HepG2 (cell line): ENCODE data around the gene RPS13. TPM values are rescaled to one million over a fixed set of nuclear protein-coding genes. Genes with fewer than 3 reads are reported as not detected.

Experiments
- AKNA ChIP-seq: sonication (generic); formaldehyde crosslinking; IDR thresholded peaks from 2 replicates; pipeline ENCODE4 v1.4.0; 2020; ENCODE audit warnings: missing genetic modification reagents, borderline replicate concordance
- FOXP1 ChIP-seq, 2 experiments: fragments of 450-650 bp in 1 of 2; IDR thresholded peaks; 2 replicates each; pipeline ENCODE4 v1.6.1; 2017 to 2018; ENCODE audit warnings: antibody characterized with exemption in 1 of 2
- KDM3A ChIP-seq: IDR thresholded peaks from 2 replicates; pipeline ENCODE4 v1.6.1; 2018; ENCODE audit warnings: low read depth, missing compliant biosample characterization
- MBNL3 ChIP-seq: fragments of 250-450 bp; sonication (Bioruptor Pico); conservative IDR thresholded peaks from 2 replicates; pipeline ENCODE4 v1.8.0; 2022; ENCODE audit warnings: mild to moderate bottlenecking, inconsistent platforms
- NFRKB ChIP-seq: fragments of 450-650 bp; IDR thresholded peaks from 2 replicates; pipeline ENCODE4 v1.6.1; 2017
- PAX8 ChIP-seq: sonication (generic); formaldehyde crosslinking; IDR thresholded peaks from 2 replicates; pipeline ENCODE4 v1.8.0; 2022; ENCODE audit warnings: mild to moderate bottlenecking, missing genetic modification reagents, borderline replicate concordance
- TAF15 ChIP-seq: fragments of 200-400 bp; formaldehyde crosslinking; IDR thresholded peaks from one replicate; pipeline ENCODE4 v1.6.1; 2018; ENCODE audit warnings: mild to moderate bottlenecking, low read depth, low read length; ENCODE audit not compliant: poor library complexity, severe bottlenecking
- ZNF33B ChIP-seq: sonication (generic); formaldehyde crosslinking; IDR thresholded peaks from 2 replicates; pipeline ENCODE4 v1.5.1; 2020; ENCODE audit warnings: mild to moderate bottlenecking, missing genetic modification reagents
- ZNF549 ChIP-seq: sonication (generic); formaldehyde crosslinking; IDR thresholded peaks from 2 replicates; pipeline ENCODE4 v1.5.0; 2020; ENCODE audit warnings: missing genetic modification reagents
- ZNF644 ChIP-seq: IDR thresholded peaks from 2 replicates; pipeline ENCODE4 v1.6.1; 2016; ENCODE audit warnings: low read depth
- polyA plus RNA-seq, 8 experiments: library from polyadenylated mRNA; depleted of rRNA in 3 of 8; stranded (reverse) in 7 of 8; unstranded in 1 of 8; fragments of >200 nt; fragmentation: Illumina TruSeq in 4 of 8; extraction: Trizol in 4 of 8; gene quantifications; 2 replicates each; pipeline versions ENCODE4 v1.2.1 to v1.2.3, GENCODE V29; 2011 to 2016; ENCODE audit warnings: low read depth in 4 of 8, missing spikeins in 1 of 8, mixed read lengths in 1 of 8; ENCODE audit not compliant: insufficient read depth in 1 of 8
- total RNA-seq, 5 experiments: library from RNA; depleted of rRNA; stranded (reverse); fragments of >200 nt; fragmentation: Illumina TruSeq; extraction: Trizol; gene quantifications; 2 replicates each; pipeline ENCODE4 v1.2.3, GENCODE V29; 2016; ENCODE audit warnings: low read depth in 1 of 5
- TF ChIP-seq, protein P1 (sequence below): sonication (generic); formaldehyde crosslinking; IDR thresholded peaks from 2 replicates; pipeline ENCODE4 v1.5.0; 2020; ENCODE audit warnings: missing genetic modification reagents
- TF ChIP-seq, protein P2 (sequence below): fragments of 450-650 bp; IDR thresholded peaks from 2 replicates; pipeline ENCODE4 v1.6.1; 2016
- TF ChIP-seq, protein P3 (sequence below): IDR thresholded peaks from 2 replicates; pipeline ENCODE4 v1.4.0; 2020; ENCODE audit warnings: mild to moderate bottlenecking, missing genetic modification reagents
- TF ChIP-seq, protein P4 (sequence below): conservative IDR thresholded peaks from 2 replicates; pipeline ENCODE4 v1.6.1; 2018; ENCODE audit warnings: missing genetic modification reagents

RPS13 gene
- total and polyA plus RNA-seq, 2 of the 13 experiments (the other 11 are each of a cell fraction or from before 2014, with no cell fraction given): 1,542 to 2,245 TPM

DNA sequence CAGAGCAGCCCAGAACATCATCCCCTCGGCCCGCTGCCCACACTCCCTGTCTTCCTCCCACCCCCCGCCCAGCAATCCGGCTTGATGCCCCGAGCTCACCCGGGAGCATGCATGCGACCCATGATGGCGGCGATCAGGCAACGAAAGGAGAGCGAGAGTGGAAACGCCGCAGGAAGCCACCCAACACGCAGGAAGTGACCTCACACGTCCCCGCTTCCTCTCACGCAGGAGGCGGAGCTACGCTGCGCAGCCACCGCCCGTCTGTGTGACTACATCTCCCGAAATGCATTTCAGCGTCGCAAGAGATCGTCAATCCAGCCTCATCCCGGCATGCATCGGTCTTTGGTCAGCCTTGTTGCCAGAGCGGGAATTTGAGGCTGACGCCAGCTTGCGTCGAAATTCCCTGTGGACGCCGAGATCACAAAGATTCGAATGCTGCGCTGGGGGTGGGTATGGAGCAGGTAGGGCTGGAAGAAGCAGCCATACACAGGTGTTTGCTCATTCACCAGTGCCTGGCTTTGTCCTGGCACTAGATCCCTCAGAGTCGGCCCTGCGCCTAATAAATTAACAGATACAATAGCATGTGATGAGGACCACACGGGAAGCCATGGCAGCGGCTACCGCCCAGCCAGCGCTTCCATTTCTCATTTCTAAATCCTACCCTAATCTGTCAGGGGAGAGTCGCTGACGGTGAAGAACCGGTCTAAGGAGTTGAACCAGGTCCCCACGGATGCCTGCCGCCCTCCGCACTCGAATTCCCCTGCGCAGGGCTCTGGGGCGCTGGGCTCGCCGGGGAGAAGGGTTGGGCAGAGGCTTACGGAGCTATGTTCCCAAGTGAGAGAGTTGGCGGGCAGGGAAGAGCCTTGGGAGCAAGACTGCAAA, at the start of gene RPS13 (continued):
- TF ChIP-seq, protein P1, sequence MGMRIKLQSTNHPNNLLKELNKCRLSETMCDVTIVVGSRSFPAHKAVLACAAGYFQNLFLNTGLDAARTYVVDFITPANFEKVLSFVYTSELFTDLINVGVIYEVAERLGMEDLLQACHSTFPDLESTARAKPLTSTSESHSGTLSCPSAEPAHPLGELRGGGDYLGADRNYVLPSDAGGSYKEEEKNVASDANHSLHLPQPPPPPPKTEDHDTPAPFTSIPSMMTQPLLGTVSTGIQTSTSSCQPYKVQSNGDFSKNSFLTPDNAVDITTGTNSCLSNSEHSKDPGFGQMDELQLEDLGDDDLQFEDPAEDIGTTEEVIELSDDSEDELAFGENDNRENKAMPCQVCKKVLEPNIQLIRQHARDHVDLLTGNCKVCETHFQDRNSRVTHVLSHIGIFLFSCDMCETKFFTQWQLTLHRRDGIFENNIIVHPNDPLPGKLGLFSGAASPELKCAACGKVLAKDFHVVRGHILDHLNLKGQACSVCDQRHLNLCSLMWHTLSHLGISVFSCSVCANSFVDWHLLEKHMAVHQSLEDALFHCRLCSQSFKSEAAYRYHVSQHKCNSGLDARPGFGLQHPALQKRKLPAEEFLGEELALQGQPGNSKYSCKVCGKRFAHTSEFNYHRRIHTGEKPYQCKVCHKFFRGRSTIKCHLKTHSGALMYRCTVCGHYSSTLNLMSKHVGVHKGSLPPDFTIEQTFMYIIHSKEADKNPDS (CRISPR knock-in tag): no peak
- TF ChIP-seq NFRKB (no peak), ZNF644 (no peak), AKNA (CRISPR knock-in tag) (peak; percentile 40; the same call in 1 of the 2 replicates), TAF15 (no peak), ZNF33B (peak; percentile 70; the same call in 1 of the 2 replicates), KDM3A (peak; percentile 41; the same call in 1 of the 2 replicates), MBNL3 (no peak), PAX8 (CRISPR knock-in tag) (no peak), ZNF549 (no peak), FOXP1 (IDR thresholded peaks at IDR 0.05) (no peak), FOXP1 (CRISPR knock-in tag; IDR thresholded peaks at IDR 0.05) (no peak)
- TF ChIP-seq, protein P2, sequence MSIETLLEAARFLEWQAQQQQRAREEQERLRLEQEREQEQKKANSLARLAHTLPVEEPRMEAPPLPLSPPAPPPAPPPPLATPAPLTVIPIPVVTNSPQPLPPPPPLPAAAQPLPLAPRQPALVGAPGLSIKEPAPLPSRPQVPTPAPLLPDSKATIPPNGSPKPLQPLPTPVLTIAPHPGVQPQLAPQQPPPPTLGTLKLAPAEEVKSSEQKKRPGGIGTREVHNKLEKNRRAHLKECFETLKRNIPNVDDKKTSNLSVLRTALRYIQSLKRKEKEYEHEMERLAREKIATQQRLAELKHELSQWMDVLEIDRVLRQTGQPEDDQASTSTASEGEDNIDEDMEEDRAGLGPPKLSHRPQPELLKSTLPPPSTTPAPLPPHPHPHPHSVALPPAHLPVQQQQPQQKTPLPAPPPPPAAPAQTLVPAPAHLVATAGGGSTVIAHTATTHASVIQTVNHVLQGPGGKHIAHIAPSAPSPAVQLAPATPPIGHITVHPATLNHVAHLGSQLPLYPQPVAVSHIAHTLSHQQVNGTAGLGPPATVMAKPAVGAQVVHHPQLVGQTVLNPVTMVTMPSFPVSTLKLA: peak; percentile 51; the same call in 1 of the 2 replicates
- TF ChIP-seq, protein P3, sequence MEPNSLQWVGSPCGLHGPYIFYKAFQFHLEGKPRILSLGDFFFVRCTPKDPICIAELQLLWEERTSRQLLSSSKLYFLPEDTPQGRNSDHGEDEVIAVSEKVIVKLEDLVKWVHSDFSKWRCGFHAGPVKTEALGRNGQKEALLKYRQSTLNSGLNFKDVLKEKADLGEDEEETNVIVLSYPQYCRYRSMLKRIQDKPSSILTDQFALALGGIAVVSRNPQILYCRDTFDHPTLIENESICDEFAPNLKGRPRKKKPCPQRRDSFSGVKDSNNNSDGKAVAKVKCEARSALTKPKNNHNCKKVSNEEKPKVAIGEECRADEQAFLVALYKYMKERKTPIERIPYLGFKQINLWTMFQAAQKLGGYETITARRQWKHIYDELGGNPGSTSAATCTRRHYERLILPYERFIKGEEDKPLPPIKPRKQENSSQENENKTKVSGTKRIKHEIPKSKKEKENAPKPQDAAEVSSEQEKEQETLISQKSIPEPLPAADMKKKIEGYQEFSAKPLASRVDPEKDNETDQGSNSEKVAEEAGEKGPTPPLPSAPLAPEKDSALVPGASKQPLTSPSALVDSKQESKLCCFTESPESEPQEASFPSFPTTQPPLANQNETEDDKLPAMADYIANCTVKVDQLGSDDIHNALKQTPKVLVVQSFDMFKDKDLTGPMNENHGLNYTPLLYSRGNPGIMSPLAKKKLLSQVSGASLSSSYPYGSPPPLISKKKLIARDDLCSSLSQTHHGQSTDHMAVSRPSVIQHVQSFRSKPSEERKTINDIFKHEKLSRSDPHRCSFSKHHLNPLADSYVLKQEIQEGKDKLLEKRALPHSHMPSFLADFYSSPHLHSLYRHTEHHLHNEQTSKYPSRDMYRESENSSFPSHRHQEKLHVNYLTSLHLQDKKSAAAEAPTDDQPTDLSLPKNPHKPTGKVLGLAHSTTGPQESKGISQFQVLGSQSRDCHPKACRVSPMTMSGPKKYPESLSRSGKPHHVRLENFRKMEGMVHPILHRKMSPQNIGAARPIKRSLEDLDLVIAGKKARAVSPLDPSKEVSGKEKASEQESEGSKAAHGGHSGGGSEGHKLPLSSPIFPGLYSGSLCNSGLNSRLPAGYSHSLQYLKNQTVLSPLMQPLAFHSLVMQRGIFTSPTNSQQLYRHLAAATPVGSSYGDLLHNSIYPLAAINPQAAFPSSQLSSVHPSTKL: peak; percentile 61; the same call in 1 of the 2 replicates
- TF ChIP-seq, protein P4, sequence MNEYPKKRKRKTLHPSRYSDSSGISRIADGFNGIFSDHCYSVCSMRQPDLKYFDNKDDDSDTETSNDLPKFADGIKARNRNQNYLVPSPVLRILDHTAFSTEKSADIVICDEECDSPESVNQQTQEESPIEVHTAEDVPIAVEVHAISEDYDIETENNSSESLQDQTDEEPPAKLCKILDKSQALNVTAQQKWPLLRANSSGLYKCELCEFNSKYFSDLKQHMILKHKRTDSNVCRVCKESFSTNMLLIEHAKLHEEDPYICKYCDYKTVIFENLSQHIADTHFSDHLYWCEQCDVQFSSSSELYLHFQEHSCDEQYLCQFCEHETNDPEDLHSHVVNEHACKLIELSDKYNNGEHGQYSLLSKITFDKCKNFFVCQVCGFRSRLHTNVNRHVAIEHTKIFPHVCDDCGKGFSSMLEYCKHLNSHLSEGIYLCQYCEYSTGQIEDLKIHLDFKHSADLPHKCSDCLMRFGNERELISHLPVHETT (CRISPR knock-in tag): peak; percentile 62; the same call in 1 of the 2 replicates
